GOT3 (cell line): ENCODE data around the gene CCNC.
"Not testable (repeated sequence)": the region's sequence is repeated elsewhere in the genome, so short reads cannot be mapped to it uniquely, and the experiment has no call there.

ENCODE experiments used
- DNase-seq: peaks from one replicate; lab custom pipeline; 2025; ENCODE audit warnings: mixed read lengths; lab: John Stamatoyannopoulos, UW

Gene CCNC

GRCh38 chr6:99603421-99604165 lies 35.1 kb upstream of the CCNC start:
- no peak for DNase-seq

- no peak for DNase-seq
Observed at GRCh38 chr6:99602520-99603420, 34.3 kb upstream of the CCNC start.

- not testable (repeated sequence) for DNase-seq
Observed at GRCh38 chr6:99594696-99595095, 26.2 kb upstream of the CCNC start.

GRCh38 chr6:99592900-99593299 lies 24.4 kb upstream of the CCNC start:
- DNase-seq = no peak

- no peak for DNase-seq
Observed at GRCh38 chr6:99591673-99592364, 23.4 kb upstream of the CCNC start.

- DNase-seq = no peak
Observed at GRCh38 chr6:99590728-99591672, 22.5 kb upstream of the CCNC start.

GRCh38 chr6:99589907-99590493 lies 21.5 kb upstream of the CCNC start:
- DNase-seq = no peak

GRCh38 chr6:99589290-99589672 lies 20.8 kb upstream of the CCNC start:
- no peak for DNase-seq

- DNase-seq = peak; percentile 21
Observed at GRCh38 chr6:99588618-99589289, 20.3 kb upstream of the CCNC start.

GRCh38 chr6:99587792-99588191 lies 19.3 kb upstream of the CCNC start:
- no peak for DNase-seq

GRCh38 chr6:99579781-99580180 lies 11.3 kb upstream of the CCNC start:
- DNase-seq = no peak

GRCh38 chr6:99575544-99576227 lies 7.2 kb upstream of the CCNC start:
- no peak for DNase-seq

- DNase-seq = no peak
Observed at GRCh38 chr6:99573980-99574617, 5.6 kb upstream of the CCNC start.

- DNase-seq = no peak
Observed at GRCh38 chr6:99563056-99563723, 5.3 kb downstream of the CCNC start.

GRCh38 chr6:99560668-99561067 lies 7.8 kb downstream of the CCNC start:
- no peak for DNase-seq

- DNase-seq = no peak
Observed at GRCh38 chr6:99559057-99559456, 9.4 kb downstream of the CCNC start.

- DNase-seq = no peak
Observed at GRCh38 chr6:99553888-99554287, 14.6 kb downstream of the CCNC start.

- no peak for DNase-seq
Observed at GRCh38 chr6:99550046-99550748, 18.3 kb downstream of the CCNC start.
